GM21423 (cell line): ENCODE data around the gene MRPL55.
A peak's percentile ranks its signal among the peaks of the same experiment; 100 is the strongest.

Source experiments
- ATAC-seq: cut with Tn5 transposase; IDR thresholded peaks from one replicate; pipeline ENCODE4 v1.9.1; 2021; ENCODE audit warnings: mild to moderate bottlenecking, moderate library complexity; ENCODE audit not compliant: unreplicated experiment

Gene MRPL55

DNA sequence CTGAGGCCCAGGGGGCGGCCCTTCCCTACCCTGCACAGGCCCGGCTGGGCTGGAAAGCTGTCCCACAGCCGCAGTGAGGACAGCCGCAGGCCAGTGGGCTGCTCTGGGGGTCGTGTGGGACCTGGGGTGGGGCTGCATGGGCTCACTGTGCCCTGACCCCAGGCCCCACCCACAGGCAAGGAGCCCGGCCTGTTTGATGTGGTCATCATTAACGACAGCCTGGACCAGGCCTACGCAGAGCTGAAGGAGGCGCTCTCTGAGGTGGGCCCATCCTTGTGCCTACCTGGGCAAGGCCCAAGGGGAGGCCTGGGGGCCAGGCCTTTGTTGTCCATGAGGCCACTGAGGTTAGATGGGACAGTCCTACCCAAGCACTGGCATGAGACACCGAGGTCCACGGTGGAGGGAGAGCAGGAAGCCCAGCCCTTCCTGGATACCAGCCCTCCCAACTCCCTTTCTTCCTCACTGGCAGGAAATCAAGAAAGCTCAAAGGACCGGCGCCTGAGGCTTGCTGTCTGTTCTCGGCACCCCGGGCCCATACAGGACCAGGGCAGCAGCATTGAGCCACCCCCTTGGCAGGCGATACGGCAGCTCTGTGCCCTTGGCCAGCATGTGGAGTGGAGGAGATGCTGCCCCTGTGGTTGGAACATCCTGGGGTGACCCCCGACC, 39.2 kb upstream of the MRPL55 start:
- no peak for ATAC-seq

DNA sequence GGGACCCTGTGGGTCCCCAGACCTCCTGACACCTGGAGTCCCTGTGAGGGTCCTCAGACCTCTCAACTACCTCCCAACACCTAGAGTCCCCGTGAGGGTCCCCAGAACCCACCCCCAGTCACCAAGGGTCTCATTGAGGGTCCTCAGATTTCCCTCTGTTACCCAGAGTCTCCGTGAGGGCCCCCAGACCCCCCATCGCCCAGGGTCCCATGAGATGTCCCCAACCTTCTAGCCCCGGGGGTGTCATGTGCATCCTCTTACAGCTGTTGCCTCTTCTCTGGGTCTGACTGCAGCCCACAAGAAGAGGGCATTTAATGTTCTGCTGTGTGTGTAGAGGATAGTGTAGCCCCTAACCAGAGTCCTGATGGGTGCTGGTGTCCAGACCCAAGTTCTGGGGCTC, 38.7 kb upstream of the MRPL55 start:
- ATAC-seq, result no peak

DNA sequence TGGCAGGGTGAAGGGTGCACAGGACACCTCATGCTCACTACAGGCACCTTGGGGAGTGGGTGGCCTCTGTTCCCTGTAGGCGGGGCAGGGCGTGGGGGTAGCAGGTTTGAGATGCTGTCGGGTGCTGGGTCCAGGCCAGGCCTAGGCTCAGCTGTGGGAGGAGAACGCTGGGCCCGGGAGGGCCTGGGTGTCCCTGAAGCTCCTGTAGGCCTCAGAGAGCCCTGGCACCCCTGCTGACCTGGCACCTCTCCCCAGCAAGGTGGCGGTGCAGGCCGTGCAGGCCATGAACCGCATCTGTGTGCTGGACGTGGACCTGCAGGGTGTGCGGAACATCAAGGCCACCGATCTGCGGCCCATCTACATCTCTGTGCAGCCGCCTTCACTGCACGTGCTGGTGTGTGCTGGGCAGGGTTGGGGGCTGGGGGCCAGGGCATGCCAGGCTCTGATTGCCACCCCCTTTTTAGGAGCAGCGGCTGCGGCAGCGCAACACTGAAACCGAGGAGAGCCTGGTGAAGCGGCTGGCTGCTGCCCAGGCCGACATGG, 38.1 kb upstream of the MRPL55 start:
- ATAC-seq, result no peak

DNA sequence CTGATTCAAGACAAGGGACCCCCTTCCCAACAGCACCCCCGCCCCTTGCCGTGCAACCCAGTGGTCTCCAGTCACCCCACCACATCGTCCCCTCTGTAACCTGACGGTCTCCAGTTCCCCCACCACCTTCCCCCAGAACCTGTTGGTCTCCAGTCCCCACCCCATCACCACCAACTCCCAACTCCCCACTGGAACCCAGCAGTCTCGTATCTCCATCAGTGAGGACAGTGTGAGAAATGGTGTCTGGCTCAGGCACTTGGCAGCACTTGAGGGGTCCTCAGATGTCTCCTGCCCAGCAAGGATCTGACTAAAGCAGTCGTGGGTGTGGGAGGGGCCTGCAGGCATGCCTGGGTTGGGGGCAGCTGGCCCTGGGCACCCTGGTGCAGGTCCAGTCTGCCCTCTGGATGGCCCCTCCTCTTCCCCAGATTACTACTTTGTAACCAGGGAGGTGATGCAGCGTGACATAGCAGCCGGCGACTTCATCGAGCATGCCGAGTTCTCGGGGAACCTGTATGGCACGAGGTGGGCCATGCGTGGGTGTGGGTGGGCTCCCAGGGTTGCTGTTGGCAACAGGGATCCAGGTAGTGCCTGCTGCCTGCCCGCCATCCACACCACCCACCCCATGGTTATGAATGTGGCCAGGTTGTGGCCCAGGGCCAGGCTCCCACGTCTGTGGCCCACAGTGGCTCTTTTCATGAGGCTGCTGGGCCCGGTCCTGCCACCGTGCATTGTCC, 37.5 kb upstream of the MRPL55 start:
- no peak for ATAC-seq

DNA sequence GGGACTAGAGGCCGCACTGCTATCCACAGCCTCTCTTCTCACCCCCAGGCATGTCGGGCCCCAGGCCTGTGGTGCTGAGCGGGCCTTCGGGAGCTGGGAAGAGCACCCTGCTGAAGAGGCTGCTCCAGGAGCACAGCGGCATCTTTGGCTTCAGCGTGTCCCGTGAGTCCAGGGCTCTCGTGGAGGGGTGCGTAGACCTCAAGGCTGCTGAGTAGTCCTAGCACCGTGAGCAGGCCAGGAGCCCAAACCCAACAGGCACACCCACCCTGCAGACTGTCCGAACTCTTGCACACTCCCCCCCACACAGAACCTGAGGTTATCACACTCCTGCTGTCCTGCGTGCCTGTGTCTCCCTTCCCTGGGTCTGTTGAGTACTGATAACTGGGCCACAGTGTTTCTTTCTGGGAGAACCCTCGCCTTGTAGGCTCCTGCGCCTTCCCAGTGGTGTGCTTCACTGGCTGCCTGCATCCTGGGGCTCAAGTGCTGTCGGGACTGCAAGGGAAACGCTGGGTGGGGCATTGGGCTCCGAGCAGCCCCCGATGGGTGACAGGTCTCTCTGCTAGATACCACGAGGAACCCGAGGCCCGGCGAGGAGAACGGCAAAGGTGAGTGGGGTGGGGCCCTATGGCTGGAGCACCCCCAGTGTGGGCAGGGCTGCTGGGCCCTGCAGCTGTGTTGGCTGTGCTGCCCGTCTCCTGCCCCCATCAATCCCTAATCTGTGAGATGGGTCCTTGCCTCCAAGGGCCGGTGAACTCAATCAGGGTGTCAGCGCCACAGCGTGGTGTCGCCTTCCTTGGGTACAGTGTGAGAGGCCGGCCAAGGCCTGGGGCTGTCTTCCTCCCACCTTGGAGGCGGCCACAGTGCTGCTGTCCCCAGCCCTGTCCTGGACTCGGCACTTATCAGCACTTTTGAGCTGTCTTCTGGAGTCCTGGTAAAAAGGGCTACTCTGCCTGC, 36.6 kb upstream of the MRPL55 start:
- ATAC-seq, result no peak

DNA sequence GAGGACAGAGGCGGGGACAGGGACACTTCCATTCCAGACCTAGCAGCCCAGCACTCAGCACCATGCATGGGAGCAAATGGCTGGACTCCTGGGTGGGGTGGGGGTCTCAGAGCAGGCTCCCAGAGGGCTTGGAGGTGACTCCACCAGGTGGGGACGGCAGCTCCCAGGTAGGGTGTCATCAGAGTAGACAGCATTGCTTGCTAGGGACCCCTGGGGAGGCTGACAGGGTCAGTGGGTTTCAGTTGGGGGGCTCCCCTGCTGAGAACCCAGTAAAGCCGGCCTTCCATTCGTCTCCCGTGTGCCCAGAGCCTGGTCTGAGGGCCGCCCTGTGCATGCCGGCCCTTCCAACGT, 35.9 kb upstream of the MRPL55 start:
- ATAC-seq, result no peak

DNA sequence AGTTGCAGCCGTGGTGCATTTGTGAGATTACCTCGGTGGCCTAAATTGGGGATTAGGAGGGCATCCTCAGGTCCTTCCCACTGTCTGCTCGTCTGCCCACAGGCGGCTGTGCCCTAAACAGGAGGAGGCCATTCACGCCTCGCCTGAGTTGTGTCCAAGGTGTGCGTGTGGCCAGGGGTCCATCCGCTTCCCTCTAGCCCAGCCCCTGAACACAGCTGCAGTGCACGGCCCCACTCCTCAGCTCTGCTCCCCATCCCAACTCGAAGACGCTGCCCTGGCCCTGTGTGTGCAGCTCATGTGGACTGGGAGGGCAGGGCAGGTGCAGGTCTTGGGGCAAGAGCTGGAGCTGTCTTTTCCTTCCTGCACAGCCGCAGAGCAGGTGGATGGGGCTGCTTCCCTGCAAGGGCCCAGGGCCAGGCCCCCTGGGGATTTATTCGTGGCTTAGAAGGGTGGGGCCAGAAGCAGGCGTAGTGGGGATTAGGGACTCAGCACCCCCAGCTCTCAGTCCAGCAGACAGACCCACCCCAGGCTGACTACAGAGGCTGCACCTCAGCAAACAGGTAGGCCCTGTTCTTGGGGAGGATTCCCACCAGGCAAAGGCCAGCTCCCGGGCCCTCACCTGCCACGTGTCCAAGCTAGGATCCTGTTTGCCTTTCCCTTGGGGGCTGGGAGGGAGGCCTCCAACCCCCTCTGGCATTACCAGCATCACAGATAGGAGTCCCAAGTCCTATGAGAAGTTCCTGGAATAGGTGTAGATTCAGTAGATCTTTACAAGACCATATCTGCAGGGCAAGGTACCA, 35.3 kb upstream of the MRPL55 start:
- ATAC-seq, result no peak

DNA sequence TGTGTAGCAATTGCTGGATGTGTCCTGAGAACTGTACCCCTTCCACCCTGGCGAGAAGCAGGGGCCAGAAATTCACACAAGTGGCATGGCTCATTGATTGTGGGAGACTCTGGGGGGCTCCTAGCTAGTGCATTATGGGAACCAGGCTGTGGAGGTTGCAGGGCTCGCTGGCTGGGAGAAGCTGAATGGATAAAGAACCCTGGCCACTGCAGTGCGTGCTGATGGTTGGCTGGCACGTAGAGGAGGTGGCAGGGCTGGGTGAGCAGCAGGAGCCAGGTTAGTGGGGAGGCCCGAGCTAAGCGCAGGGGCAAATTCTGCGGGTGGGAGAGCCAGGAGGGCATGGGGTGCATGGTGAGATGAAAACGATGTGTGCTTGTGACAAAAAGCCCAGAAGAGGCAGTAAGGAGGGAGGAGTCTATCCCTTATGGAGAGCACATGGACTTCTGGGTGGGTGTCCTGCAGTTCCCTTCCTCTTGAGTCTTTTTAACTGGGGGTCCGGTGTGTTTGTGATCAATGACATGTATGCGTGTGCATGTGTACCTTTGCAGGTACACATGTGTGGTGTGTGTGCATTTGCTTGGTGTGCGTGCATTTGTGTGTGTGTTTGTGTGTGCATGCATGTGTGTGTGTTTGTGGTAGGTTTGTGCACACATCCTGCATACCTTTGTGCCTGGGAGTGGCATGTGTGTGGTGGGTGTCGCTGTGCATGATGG, 34.5 kb upstream of the MRPL55 start:
- no peak for ATAC-seq

DNA sequence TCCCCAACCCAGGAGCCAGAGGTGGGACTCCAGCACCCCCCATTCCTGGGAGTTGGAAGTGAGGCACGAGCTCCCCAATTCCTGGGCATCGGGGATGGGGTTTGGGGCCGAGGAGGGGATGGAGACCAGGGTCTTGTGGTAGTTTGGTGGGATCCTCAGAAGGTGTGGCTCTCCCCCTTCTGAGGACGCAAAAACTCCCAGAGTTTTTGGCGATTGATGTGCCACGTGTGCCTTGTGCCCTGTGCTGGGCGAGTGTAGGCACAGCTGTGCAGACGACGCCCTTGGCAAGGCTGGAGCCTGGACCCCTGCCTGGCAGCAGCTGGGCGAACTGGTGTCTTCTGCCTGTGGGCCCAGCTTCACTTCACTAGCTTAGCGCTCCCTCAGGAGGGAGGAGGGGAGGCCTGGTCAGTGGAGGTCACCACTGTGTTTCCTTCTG, 33.6 kb upstream of the MRPL55 start:
- no peak for ATAC-seq

DNA sequence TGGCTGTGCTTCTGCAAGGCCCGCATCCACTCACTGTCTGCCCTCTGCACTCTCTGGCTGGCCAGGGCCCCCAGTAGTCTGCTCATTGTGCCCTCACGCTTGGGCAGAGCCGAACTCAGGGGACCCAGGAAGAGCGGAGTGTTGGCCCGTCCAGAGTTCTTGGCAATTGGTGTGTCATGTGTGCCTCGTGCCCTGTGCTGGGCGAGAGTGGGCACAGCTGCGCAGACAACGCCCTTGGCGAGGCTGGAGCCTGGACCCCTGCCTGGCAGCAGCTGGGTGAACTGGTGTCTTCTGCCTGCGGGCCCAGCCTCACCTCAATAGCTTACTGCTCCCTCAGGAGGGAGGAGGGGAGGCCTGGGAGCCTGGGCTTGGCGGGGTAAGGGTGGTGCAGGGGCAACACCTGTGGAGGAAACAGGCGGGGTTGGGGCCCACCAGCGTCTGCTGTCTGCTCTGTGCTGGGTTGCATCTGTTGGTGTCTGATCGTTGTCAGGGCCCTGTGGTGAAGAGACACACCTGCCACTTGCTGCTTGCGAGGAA, 33.1 kb upstream of the MRPL55 start:
- ATAC-seq, result no peak

DNA sequence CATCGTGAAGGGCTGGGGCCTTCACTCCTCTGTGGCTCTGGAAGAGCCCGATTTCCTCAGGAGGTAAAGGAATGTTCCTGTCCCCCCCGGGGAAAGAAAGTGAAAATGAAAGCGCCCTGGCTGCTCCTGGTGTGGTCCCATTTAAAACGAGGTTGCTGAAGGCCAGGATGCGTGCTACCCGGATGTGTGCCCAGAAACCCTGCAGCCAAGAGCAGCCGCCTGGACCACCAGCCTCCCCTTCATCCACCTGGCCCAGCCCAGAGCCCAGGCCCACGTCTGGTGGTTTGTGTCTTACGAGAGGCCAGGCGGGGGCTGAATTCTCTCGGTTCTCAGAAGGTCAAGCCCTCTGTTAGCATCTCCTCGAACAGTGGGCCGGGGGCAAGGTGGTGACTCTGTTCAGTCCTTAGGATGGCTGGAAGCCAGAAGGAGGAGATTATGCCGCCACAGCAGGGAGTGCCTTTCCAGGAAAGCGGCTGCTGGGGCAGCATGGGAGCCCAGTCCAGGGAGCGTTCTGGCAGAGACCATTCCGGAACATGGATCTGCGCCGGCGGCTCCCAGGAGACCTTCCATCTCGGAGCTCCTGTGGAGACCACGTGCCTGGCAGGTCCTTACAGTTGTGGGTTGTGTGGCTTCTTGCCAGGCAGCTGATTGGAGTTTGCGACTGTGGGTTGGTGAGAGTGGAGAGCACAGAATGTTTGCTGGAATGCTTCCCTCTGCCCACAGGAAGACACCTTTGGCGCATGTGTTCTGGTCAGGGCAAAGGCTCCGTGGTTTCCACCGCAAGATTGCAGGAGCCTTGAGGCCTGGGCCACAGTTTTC, 32.3 kb upstream of the MRPL55 start:
- no peak for ATAC-seq

DNA sequence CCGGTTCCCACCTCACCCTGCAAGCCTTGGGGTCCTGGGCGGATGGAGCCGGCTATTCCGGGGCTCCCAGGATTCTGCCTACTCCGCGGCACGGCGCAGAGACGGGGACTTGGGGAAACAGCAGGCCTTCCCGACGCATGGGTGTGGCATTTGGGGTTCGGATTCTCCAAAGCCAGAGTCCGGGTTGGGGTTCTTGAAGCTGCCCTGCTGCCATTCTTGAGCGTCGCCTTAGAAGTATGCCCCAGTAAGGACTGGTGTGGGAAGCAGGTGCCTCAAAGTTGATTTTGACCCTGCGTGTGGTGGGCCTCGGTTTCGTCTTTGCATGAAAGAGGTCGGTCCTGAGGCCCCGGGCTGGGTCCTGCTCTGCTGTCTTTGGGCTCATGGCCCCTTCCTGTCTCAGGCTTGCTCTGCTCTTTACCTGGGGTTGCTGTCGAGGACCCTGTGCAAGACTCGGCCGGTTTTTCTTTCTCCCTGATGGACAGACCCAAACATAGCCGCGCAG, 31.7 kb upstream of the MRPL55 start:
- ATAC-seq, result no peak

DNA sequence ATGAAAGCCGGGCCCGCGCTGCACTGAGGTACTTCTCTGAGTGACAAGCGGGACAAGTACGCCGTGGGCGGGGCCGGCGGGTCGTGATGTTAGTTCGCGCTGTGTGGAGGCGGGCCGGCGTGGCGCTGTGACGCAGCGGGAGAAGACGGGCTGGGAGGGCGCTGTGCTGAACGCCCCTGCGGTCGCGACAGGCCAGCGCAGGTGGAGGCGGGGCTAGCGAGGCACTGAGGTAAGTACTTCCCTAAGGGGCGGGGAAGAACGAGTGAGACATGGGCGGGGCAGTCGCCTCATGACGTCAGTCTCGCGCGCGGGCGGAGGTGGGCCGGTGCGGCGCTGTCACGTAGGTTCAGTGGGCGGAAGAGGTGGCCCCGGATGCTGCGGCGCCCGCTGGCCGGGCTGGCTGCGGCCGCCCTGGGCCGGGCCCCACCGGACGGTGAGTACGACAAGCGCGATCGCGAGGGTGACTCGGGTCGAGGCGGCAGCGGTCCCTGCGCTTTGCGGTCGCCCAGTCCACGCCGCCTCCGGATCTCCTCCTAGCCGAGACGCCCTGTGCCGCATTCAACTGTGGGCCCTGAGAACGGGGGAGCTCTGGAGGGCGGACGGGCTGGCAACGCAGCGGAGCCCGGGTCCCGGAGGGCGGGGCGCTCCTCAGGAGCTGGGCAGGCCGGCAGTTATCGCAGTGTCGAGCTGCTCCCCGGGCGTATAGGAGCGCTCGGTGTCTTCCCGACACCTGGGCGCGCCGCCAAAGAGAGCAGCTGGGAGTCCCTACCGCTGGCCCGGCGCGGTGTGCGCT, 31.0 kb upstream of the MRPL55 start, which contains the start of gene GUK1:
GUK1 (plus strand) TSS at position 349 of the 793 bp plus-strand sequence; CDS start at position 373, 24 bp downstream.
- ATAC-seq, result peak; percentile 91

DNA sequence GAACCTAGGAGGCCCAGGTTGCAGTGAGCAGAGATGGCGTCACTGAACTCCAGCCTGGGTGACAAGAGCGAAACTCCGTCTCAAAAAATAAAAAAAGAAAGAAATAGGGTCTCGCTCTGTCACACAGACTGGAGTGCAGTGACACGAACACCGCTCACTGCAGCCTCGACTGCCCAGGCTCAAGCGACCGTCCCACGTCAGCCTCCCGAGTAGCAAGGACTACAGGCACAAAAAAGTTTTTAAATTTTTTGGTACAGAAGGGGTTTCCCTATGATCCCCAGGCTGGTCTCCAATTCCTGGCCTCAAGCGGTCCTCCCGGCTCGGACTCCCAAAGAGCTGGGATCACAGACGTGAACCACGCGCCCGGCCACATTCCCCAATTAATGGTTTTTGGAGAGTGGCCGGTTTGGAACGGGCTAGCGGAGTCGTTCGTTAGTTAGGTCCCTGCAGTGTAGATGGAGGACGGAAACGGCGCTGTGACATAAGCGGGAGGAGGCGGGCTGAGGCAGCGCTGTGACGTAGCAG, 30.4 kb upstream of the MRPL55 start:
- ATAC-seq, result no peak

DNA sequence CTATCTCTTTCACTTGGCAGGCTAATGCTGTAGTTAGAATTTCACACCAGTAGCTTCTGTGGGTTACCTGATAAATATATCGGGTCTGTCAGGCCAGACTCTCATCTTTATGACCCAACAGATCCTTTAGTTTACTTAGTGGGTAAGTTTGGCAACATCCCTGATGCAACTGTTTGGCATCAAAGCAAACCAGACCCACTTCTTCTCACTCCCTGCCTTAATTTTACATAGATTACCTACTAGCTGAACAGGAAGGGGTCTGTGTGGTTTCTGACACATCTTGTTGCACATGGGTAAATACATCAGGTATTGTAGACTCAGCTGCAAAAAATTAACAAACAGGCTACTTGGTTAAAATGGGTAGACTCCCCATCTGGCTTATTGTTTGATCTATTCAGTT, 27.8 kb upstream of the MRPL55 start:
- ATAC-seq, result no peak

DNA sequence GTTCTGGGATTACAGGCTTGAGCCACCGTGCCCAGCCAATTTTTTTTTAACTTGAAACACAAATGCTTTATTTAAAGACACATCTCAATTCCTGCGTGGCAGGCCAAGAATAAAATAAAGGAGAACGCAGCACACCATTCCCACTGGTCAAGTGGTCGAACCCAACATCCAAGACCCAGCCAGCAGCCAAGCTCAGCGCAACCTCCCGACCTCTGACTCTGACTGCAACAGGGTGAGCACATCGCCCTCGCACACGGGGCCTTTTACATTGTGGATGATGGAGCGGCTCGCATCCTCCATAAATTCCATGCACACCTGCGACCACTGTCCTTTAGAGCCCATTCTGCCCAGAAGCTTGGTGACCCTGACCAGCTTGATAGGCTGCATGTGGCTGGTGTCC, 25.5 kb upstream of the MRPL55 start:
- ATAC-seq, result no peak

DNA sequence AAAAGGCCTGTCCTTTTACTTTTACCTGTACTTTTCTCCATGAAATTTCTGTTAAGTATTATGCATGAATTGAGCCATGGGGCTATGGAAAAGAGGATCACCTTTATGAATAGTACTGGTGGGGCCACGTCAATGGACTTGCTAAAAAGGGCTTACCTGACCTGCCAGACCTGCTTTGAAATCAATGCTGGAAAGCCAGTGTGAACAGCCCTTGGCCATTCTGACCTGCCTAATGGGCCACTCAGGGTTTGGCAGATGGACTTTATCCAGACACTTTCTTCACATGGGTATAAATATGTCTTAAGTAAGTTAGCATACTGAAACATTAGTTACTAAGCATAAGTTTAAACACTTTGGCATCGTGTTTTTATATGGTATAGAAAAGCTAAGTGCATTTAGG, 22.7 kb upstream of the MRPL55 start:
- ATAC-seq, result no peak
